Retinal pigment epithelial cell (primary cell): ENCODE data around the gene PLCB1.

Experiments used
- DNase-seq: peaks from one replicate; pipeline ENCODE4 v3.0.0-alpha.2; 2010; ENCODE audit warnings: low read depth
- H3K4me3 ChIP-seq: 2 replicates; pipeline ENCODE4 v1.5.1; 2011; ENCODE audit warnings: mild to moderate bottlenecking, low read length, control low read depth, moderate library complexity
- TF ChIP-seq, protein P1 (sequence below): conservative IDR thresholded peaks from 2 replicates; pipeline ENCODE4 v1.5.1; 2011; ENCODE audit warnings: low read depth, low read length, control low read depth, inconsistent platforms

The PLCB1 gene

GRCh38 chr20:8803065-8803464, 671.0 kb downstream of the PLCB1 start:
- DNase-seq = no peak
- no peak overlapping the region for H3K4me3 ChIP-seq
- TF ChIP-seq, protein P1, sequence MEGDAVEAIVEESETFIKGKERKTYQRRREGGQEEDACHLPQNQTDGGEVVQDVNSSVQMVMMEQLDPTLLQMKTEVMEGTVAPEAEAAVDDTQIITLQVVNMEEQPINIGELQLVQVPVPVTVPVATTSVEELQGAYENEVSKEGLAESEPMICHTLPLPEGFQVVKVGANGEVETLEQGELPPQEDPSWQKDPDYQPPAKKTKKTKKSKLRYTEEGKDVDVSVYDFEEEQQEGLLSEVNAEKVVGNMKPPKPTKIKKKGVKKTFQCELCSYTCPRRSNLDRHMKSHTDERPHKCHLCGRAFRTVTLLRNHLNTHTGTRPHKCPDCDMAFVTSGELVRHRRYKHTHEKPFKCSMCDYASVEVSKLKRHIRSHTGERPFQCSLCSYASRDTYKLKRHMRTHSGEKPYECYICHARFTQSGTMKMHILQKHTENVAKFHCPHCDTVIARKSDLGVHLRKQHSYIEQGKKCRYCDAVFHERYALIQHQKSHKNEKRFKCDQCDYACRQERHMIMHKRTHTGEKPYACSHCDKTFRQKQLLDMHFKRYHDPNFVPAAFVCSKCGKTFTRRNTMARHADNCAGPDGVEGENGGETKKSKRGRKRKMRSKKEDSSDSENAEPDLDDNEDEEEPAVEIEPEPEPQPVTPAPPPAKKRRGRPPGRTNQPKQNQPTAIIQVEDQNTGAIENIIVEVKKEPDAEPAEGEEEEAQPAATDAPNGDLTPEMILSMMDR = no peak

GRCh38 chr20:8803941-8804340, 671.9 kb downstream of the PLCB1 start:
- DNase-seq = no peak
- TF ChIP-seq, protein P1 = no peak
- H3K4me3 ChIP-seq = no peak overlapping the region

GRCh38 chr20:8805737-8806442, 673.8 kb downstream of the PLCB1 start:
- TF ChIP-seq, protein P1 = no peak
- DNase-seq = no peak
- no peak overlapping the region for H3K4me3 ChIP-seq

DNA sequence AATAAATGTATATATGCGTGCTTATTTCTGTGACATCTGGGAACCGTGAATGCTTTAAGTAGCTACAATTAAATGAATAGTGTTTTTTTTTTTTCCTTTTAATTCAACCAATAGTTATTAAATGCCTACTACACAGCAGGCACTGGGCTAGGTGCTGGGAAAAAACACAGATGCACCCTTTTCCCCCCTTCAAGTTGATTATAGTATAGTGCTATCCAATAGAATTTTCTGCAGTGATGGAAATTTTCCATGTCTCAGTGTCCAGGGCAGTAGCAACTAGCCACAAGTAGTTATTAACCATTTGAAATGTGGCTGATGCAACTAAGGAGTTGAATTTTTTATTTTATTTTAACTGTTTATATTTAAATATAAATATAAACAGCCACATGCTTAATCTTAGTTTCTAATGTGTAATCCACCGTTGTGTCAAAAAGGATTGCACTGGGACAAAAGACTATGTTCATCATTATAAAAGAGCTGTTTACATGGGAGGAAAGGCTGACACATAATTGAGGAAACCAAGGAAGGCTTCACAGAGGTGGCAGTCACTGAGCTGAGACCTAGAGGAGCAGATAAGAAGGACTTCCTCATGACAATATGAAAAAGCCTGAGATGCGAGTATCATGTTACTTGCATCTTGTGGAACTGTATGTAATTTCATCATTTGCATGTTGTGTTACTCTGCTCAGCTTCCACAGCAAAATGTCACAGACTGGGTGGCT, 675.6 kb downstream of the PLCB1 start:
- no peak for DNase-seq
- no peak overlapping the region for H3K4me3 ChIP-seq
- TF ChIP-seq, protein P1 = no peak

DNA sequence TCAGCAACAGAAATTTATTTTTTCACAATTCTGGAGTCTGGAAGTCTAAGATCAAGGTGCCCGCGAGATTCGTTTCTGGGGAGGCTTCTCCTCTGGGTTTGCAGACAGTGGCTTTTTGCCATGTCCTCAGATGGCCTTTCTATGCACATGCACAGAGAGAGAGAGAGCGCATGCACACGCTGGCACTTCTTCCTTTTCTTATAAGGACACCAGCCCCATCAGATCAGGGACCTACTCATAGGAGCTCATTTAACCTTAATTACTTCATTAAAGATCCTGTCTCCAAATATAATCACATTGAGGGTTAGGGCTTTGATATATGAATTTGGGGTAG, 676.1 kb downstream of the PLCB1 start:
- no peak for DNase-seq
- no peak overlapping the region for H3K4me3 ChIP-seq
- TF ChIP-seq, protein P1 = no peak

DNA sequence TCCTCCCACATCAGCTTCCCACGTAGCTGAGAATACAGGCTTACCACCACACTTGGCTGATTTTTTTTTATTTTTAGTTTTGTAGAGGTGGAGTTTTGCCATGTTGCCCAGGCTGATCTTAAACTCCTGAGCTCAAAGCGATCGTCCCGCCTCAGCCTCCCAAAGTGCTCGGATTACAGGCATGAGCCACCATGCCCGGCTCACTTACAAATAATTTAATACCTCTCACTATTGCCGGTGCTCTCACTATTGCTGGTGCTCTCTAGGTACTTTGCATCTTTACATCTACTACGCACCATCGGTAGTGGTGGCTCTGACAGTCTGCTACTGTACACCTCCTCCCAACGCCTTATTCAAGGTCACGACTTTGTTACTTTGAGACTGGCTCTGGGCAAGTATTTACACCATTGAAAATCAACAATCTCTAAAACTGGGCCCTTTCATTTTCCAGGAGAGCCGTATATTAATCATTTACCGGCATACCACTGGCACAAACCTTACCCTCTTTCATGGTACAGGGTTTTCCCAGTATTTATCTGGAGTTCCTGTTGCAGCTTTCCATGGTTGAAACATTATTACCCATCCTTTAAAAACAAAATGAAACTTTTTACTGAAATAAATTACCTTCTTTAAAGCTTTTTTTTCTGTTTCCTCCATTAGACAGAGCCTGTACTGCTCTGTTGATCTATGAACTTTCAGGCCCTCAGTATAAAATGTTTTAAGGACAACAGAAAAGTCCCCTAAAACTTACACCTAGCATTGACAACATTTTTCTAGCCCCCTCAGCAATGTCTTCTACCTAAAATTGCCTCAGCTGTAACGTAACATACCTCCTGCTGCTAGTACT, 677.3 kb downstream of the PLCB1 start:
- TF ChIP-seq, protein P1 = no peak
- no peak for DNase-seq
- H3K4me3 ChIP-seq = no peak overlapping the region
